Astrocyte (in vitro differentiated cells and primary cell): ENCODE data around the gene CTNND2. TPM values are rescaled to one million over a fixed set of nuclear protein-coding genes. Genes with fewer than 3 reads are reported as not detected.

Experiments used
- DNase-seq: peaks from one replicate; pipeline ENCODE4 v3.0.0-alpha.2; 2010; ENCODE audit warnings: low read depth
- FAIRE-seq: peaks from 2 replicates; lab custom pipeline; 2011; peaks lifted over from hg19 to GRCh38; lab: Jason Lieb, UNC
- H2AFZ ChIP-seq: 2 replicates; pipeline ENCODE4 v1.6.0; 2012; ENCODE audit warnings: low read depth, low read length, inconsistent platforms
- H3K27ac ChIP-seq: 2 replicates; pipeline ENCODE4 v1.5.1; 2011; ENCODE audit warnings: low read depth, low read length, inconsistent platforms
- H3K27me3 ChIP-seq: 2 replicates; pipeline ENCODE4 v1.6.0; 2011; ENCODE audit warnings: low read length, inconsistent platforms; ENCODE audit not compliant: insufficient read depth
- H3K36me3 ChIP-seq: 2 replicates; pipeline ENCODE4 v1.5.1; 2011; ENCODE audit warnings: low read length, inconsistent platforms; ENCODE audit not compliant: insufficient read depth
- H3K4me1 ChIP-seq: 2 replicates; pipeline ENCODE4 v1.5.1; 2011; ENCODE audit warnings: low read length, inconsistent platforms; ENCODE audit not compliant: insufficient read depth
- H3K4me2 ChIP-seq: 2 replicates; pipeline ENCODE4 v1.6.0; 2012; ENCODE audit warnings: low read length, inconsistent platforms
- H3K4me3 ChIP-seq: 2 replicates; pipeline ENCODE4 v1.5.1; 2011; ENCODE audit warnings: low read depth, mild to moderate bottlenecking, low read length, inconsistent platforms; ENCODE audit not compliant: insufficient read depth
- H3K79me2 ChIP-seq: 2 replicates; pipeline ENCODE4 v1.6.0; 2012; ENCODE audit warnings: mild to moderate bottlenecking, low read length, inconsistent platforms; ENCODE audit not compliant: insufficient read depth
- H3K9ac ChIP-seq: 2 replicates; pipeline ENCODE4 v1.6.0; 2012; ENCODE audit warnings: mild to moderate bottlenecking, low read length, inconsistent platforms
- H3K9me3 ChIP-seq: 2 replicates; pipeline ENCODE4 v1.5.1; 2012; ENCODE audit warnings: low read depth, mild to moderate bottlenecking, low read length, inconsistent platforms; ENCODE audit not compliant: insufficient read depth
- H4K20me1 ChIP-seq: 2 replicates; pipeline ENCODE4 v1.6.0; 2012; ENCODE audit warnings: low read length, inconsistent platforms; ENCODE audit not compliant: insufficient read depth
- H3K27ac Mint-ChIP-seq: one replicate; pipeline ENCODE4 v1.8.0; 2021; ENCODE audit warnings: mild to moderate bottlenecking, mixed read lengths; ENCODE audit not compliant: unreplicated experiment
- H3K27me3 Mint-ChIP-seq: one replicate; pipeline ENCODE4 v1.8.0; 2021; ENCODE audit warnings: low read depth, mixed read lengths; ENCODE audit not compliant: unreplicated experiment
- H3K36me3 Mint-ChIP-seq: one replicate; pipeline ENCODE4 v1.8.0; 2021; ENCODE audit warnings: low read depth, mixed read lengths; ENCODE audit not compliant: unreplicated experiment
- H3K4me1 Mint-ChIP-seq: one replicate; pipeline ENCODE4 v1.8.0; 2021; ENCODE audit warnings: low read depth, mixed read lengths; ENCODE audit not compliant: unreplicated experiment
- H3K4me3 Mint-ChIP-seq: one replicate; pipeline ENCODE4 v1.8.0; 2021; ENCODE audit warnings: mild to moderate bottlenecking, moderate library complexity, mixed read lengths; ENCODE audit not compliant: unreplicated experiment
- H3K9me3 Mint-ChIP-seq: one replicate; pipeline ENCODE4 v1.8.0; 2021; ENCODE audit warnings: mild to moderate bottlenecking, mixed read lengths; ENCODE audit not compliant: unreplicated experiment
- CTCF ChIP-seq: IDR thresholded peaks from 2 replicates; pipeline ENCODE4 v1.5.1; 2011; ENCODE audit warnings: low read depth, mild to moderate bottlenecking, inconsistent platforms, low read length, moderate library complexity; ENCODE audit not compliant: insufficient read depth
- EZH2 ChIP-seq: IDR thresholded peaks from 2 replicates; pipeline ENCODE4 v1.6.1; 2012; ENCODE audit warnings: mild to moderate bottlenecking, low read length, inconsistent platforms; ENCODE audit not compliant: insufficient read depth
- total RNA-seq: library from RNA; stranded (reverse); gene quantifications from 2 replicates; pipeline ENCODE4 v1.2.1, GENCODE V29; 2021

The CTNND2 gene
- total RNA-seq, 1 donor from 2014 or later, result 4.5 TPM

GRCh38 chr5:11191673-11192072 is 712.6 kb downstream of the CTNND2 start:
- H3K4me1 Mint-ChIP-seq, result no peaks in the 10 kb centered on the region
- no peak for FAIRE-seq

GRCh38 chr5:11182441-11183080 is 721.7 kb downstream of the CTNND2 start:
- Histone ChIP-seq H3K27me3 (no peaks in the 10 kb centered on the region), H3K9me3 (peaks cover 2% of the 10 kb centered on the region), H3K9ac (no peak overlapping the region), H3K36me3 (no peaks in the 10 kb centered on the region), H4K20me1 (no peaks in the 10 kb centered on the region), H3K79me2 (no peaks in the 10 kb centered on the region), H3K27ac (no peak overlapping the region), H2AFZ (peak overlapping the region; percentile 14), H3K4me1 (no peaks in the 10 kb centered on the region), H3K4me3 (no peak overlapping the region), H3K4me2 (no peak overlapping the region)
- peaks cover 2% of the 10 kb centered on the region for H3K27me3 Mint-ChIP-seq
- peaks cover 2% of the 10 kb centered on the region for H3K36me3 Mint-ChIP-seq
- peak; percentile 40 for DNase-seq
- no peaks in the 10 kb centered on the region for H3K4me1 Mint-ChIP-seq
- no peak for TF ChIP-seq EZH2
- TF ChIP-seq CTCF, result peak; percentile 62
- H3K9me3 Mint-ChIP-seq, result peaks cover 2% of the 10 kb centered on the region
- peak; percentile 20 for FAIRE-seq
- no peak overlapping the region for H3K27ac Mint-ChIP-seq
- no peak overlapping the region for H3K4me3 Mint-ChIP-seq

More at GRCh38 chr5:11191673-11192072, 712.6 kb downstream of the CTNND2 start:
- H3K27ac Mint-ChIP-seq, result no peak overlapping the region
- Histone ChIP-seq H3K27me3 (no peaks in the 10 kb centered on the region), H3K4me1 (no peaks in the 10 kb centered on the region), H3K9ac (no peak overlapping the region), H3K4me3 (no peak overlapping the region), H4K20me1 (no peaks in the 10 kb centered on the region), H3K27ac (no peak overlapping the region), H3K4me2 (no peak overlapping the region), H3K79me2 (no peaks in the 10 kb centered on the region), H3K9me3 (no peaks in the 10 kb centered on the region), H3K36me3 (no peaks in the 10 kb centered on the region), H2AFZ (no peak overlapping the region)
- no peak for TF ChIP-seq EZH2
- no peak for TF ChIP-seq CTCF
- no peaks in the 10 kb centered on the region for H3K36me3 Mint-ChIP-seq
- DNase-seq, result no peak
- peaks cover 1% of the 10 kb centered on the region for H3K9me3 Mint-ChIP-seq
- H3K27me3 Mint-ChIP-seq, result peaks cover 8% of the 10 kb centered on the region
- no peak overlapping the region for H3K4me3 Mint-ChIP-seq

- H3K4me3 Mint-ChIP-seq, result no peak overlapping the region
- Histone ChIP-seq H3K4me2 (no peak overlapping the region), H3K4me3 (no peak overlapping the region), H3K9ac (no peak overlapping the region), H3K79me2 (no peaks in the 10 kb centered on the region), H3K36me3 (no peaks in the 10 kb centered on the region), H2AFZ (peak overlapping the region; percentile 14), H3K4me1 (no peaks in the 10 kb centered on the region), H4K20me1 (no peaks in the 10 kb centered on the region), H3K9me3 (peaks cover 2% of the 10 kb centered on the region), H3K27ac (no peak overlapping the region), H3K27me3 (no peaks in the 10 kb centered on the region)
- no peak for DNase-seq
- peaks cover 2% of the 10 kb centered on the region for H3K36me3 Mint-ChIP-seq
- no peak for FAIRE-seq
- peaks cover 2% of the 10 kb centered on the region for H3K9me3 Mint-ChIP-seq
- no peak overlapping the region for H3K27ac Mint-ChIP-seq
- H3K4me1 Mint-ChIP-seq, result no peaks in the 10 kb centered on the region
- peaks cover 2% of the 10 kb centered on the region for H3K27me3 Mint-ChIP-seq
- TF ChIP-seq CTCF, result no peak
- no peak for TF ChIP-seq EZH2
Measured at GRCh38 chr5:11181940-11182339, 722.3 kb downstream of the CTNND2 start.
